Stimulated activated CD8-positive, alpha-beta memory T cell treated with anti-CD3 and anti-CD28 coated beads, Interleukin-7, amount 100 ng/mL, for 24 hours (primary cell): ENCODE results near the gene OSBPL3.
"Not testable (repeated sequence)": the region's sequence is repeated elsewhere in the genome, so short reads cannot be mapped to it uniquely, and the experiment has no call there.

ENCODE experiments used
- DNase-seq: peaks from one replicate; pipeline ENCODE4 v3.0.0-alpha.2; 2020; ENCODE audit warnings: low read depth

Gene OSBPL3

GRCh38 chr7:24920451-24921361 lies 59.3 kb downstream of the OSBPL3 start:
- no peak for DNase-seq

DNA sequence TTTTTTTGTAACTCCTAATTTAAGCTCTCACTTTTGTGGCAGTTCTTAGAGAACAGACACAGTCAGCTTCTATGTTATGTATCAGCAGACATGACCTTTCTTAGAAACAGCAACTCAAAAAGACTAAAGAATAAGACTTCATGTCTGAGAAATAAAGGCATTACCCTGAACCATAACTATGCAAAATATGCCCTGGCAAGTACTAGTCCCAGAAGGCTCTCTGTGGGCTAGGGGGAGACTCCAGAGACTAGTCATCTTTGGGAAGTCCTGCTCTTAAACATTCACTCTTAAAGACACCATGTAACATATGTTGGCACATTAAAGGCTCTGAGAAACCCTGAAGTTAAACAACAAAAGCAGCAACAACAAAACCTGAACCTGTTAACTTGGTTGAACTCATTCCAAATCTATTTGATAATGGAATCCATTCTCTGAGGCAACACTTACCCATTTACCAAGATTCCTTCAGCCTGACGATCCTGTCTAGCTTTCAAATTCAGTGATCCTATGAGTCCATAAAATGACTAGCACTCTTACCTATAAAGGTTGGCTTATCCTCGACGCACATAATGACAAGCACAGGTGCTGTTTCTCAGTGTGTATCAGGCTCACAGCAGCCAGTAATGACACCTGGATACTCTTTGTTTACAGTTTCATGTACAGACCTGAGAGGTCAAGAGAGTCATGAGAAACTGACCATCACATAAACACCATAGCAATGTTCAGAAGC lies 62.3 kb downstream of the OSBPL3 start:
- no peak for DNase-seq

GRCh38 chr7:24916463-24917040 lies 63.4 kb downstream of the OSBPL3 start:
- no peak for DNase-seq

DNA sequence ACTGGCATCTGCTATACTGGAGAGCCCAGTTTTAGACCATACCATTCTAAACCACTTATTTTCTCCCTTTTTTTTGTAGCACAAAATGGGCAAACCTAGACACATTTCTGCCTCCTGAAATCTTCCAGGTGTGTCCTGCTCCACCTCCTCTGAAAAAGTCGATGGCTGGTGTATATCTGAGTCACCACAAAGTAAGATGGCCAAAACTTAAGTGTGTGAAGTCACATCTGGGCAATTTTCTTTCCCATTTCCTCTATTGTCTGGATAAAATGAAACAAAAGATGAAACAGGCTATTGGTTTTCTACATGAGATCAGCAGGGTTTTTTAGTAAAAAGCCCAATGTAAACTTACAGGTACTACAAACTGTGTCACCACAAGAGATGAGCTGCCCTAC lies 65.5 kb downstream of the OSBPL3 start:
- no peak for DNase-seq

- no peak for DNase-seq
Observed at GRCh38 chr7:24913801-24914464, 66.0 kb downstream of the OSBPL3 start.

DNA sequence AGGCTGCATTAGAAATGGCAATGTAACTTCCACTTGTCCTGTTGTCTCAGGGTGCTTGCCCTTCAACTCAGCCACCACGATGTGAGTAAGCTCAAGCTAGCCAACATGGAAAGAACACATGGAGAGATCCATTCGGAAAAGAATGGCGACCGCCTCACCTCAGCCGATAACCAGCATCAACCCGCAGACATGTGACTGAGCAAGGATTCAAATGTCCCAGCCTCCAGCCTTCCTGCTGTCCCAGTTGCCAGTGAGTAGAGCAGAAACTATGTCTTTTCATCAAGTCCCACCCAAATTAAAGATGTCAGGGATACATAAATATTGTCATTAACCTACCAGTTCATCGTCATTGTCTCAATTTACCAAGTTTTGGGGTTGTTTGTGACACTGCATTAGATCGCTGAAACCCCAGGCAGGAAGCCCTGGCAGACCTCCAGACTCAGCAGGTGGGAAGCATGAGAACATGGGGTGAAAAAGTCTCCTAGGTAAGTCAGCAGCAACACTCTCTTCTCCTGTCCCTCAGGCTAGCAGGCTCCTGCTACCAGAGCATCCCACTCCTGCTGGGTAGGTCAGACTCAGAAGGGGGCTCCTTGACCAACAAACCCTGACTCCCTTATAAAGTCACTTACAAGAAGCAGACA lies 67.0 kb downstream of the OSBPL3 start:
- DNase-seq = no peak

- DNase-seq = no peak
Observed at GRCh38 chr7:24912424-24912823, 67.6 kb downstream of the OSBPL3 start.

DNA sequence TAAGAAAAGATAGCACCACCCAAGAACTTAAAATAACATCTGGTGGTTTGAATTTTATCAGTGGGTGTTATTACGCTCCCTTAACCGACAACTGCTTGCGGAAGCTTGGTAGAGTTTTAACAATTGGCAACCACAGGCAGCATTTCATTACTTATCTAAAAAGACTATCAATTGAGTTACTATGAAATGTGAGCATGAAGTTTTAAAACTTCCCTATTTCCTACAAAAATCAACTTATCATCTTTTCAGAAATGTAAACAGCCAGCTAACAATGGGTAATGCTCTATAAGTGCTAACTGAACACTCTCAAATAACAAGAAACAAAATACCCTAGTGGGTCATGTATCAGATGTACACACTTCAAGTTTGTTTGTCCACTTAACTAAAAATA lies 68.8 kb downstream of the OSBPL3 start:
- no peak for DNase-seq

DNA sequence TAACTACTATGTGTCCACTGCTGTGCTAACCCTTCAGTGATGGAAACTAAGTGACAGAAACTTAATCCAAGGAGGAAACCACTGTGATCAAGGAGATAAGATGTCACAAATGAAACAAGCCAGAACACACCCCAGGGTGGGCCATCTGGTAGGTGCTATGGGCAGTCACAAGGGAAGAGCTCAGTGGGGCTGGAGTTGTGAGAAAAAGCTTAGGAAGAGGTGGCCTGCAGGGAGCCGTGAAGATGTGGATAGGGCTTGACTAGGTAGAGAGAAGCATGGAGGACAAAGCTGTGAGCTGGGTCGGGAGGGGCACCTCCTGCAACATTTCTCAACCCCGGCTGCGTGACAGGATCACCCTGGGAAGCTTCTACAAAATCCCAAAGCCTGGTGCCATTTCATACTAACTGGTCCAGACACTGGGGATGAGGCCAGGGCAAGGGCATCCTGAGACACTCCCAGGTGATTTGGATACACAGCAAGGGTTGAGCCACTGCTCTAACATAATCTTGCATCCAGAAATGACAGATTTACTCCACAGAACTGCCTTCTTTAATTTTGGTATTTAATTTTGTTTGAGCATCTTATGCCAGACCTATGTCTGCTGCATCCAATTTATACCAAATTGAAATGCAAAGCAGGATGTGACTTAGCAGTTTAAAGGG lies 69.3 kb downstream of the OSBPL3 start:
- no peak for DNase-seq

GRCh38 chr7:24908727-24909126 lies 71.3 kb downstream of the OSBPL3 start:
- no peak for DNase-seq

- no peak for DNase-seq
Observed at GRCh38 chr7:24908166-24908565, 71.8 kb downstream of the OSBPL3 start.

DNA sequence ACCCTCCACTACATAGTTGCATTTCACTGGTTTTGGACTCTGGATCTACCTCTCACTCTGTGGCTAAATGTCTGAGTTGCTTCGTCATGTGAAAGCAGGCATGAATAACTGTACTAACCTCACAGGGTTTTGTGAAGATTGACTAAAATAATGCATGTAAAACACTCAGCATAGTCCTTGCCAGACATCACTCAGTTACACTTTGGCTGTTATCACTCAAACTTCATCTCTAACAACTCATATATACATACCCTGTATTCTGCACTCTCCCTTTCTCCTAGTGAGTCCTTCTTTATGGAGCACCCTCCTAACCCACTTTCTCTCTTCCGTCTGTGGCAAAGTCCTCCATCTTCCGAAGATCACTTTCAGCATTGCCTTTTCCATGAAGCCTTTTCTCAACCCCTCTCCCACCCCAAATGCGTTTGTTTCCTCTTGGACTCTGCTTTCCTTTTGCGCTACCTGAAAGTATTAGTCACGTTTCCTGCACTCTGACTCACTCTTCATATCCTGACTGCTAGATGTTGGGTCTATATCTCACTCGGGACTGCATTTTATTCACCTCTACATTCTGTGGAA lies 72.6 kb downstream of the OSBPL3 start:
- no peak for DNase-seq

DNA sequence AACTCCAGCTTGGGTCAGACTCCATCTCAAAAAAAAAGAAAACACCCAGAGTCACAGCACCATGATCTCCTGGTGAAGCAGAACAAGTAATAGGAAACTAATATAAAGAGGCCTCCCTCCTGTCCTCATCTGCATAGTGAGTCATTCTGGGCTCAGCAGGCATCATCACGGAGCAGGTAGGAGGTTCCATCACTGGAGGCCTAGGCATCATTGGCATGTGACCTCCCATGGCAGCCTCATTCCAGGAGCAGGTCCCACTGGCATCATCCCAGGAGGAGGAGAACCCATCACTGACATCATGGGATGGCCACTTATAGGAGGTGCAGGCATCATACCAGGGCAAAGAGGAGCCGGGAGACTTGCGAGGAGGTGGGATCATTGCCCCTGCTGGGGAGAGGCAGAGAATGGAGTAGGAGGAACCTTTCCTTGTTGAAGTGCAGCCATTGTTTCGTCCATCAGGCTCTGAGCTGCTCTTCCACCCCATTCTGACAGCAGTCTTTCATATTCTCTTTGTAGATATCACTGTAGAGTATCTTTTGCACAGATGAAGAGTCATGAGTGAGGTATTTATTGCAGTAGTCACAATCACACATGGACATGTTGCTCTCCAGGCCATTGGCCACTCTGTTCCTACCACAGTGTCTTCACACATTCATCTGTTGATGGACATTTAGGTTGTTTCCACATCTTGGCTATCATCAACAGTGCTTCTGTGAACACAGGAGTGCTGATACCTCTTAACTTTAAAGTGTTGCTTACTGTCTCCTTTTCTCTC lies 73.8 kb downstream of the OSBPL3 start:
- DNase-seq = no peak

GRCh38 chr7:24903992-24904391 lies 76.0 kb downstream of the OSBPL3 start:
- DNase-seq = not testable (repeated sequence)

GRCh38 chr7:24903559-24903958 lies 76.4 kb downstream of the OSBPL3 start:
- DNase-seq = no peak

- no peak for DNase-seq
Observed at GRCh38 chr7:24902931-24903330, 77.0 kb downstream of the OSBPL3 start.

- no peak for DNase-seq
Observed at GRCh38 chr7:24902276-24902675, 77.7 kb downstream of the OSBPL3 start.

- no peak for DNase-seq
Observed at GRCh38 chr7:24899905-24900304, 80.1 kb downstream of the OSBPL3 start.

GRCh38 chr7:24899161-24899560 lies 80.8 kb downstream of the OSBPL3 start:
- no peak for DNase-seq

- DNase-seq = no peak
Observed at GRCh38 chr7:24898691-24899090, 81.3 kb downstream of the OSBPL3 start.
